WERI-Rb-1 (cell line): ENCODE data around the gene PEMT.

Experiments used
- DNase-seq: peaks from one replicate; pipeline ENCODE4 v3.0.0-alpha.2; 2020
- H3K27ac ChIP-seq: fragments of 250-450 bp; sonication (Bioruptor Pico); 2 replicates; pipeline ENCODE4 v1.5.1; 2020; ENCODE audit warnings: mild to moderate bottlenecking, moderate library complexity
- H3K27me3 ChIP-seq: fragments of 250-450 bp; sonication (Bioruptor Pico); 2 replicates; pipeline ENCODE4 v1.5.1; 2021; ENCODE audit warnings: mild to moderate bottlenecking, low read depth, moderate library complexity; ENCODE audit not compliant: insufficient read depth, severe bottlenecking
- H3K36me3 ChIP-seq: fragments of 250-450 bp; sonication (Bioruptor Pico); 2 replicates; pipeline ENCODE4 v1.5.1; 2020; ENCODE audit warnings: mild to moderate bottlenecking, moderate library complexity
- H3K4me3 ChIP-seq: 2 replicates; pipeline ENCODE4 v1.5.1; 2011; ENCODE audit warnings: low read depth, mild to moderate bottlenecking, control low read depth, low read length
- H3K9me3 ChIP-seq: fragments of 250-450 bp; sonication (Bioruptor Pico); 2 replicates; pipeline ENCODE4 v1.5.1; 2021; ENCODE audit warnings: mild to moderate bottlenecking, moderate library complexity; ENCODE audit not compliant: severe bottlenecking
- TF ChIP-seq, protein P1 (sequence below): IDR thresholded peaks from 2 replicates; pipeline ENCODE4 v1.5.1; 2011; ENCODE audit warnings: low read depth, mild to moderate bottlenecking, control low read depth, inconsistent platforms, low read length

Gene PEMT

DNA sequence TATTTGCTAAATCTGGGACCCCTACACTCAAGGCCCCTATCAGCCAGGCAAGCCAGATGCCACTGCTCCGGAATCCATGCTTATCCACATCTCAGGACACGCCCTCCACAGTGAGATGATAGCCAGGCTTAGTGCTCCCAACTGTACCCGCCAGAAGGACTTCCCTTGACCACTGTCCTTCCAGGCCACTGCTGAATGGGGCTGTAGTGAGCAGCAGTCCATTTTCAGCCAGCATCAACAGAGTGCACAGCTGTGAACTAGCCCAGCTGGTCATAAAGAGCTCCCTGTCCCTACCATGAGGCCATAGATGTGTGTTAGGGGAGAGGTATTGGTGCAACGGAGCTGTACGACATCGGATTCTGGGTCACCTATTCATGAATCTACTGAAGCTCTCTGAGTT lies 127.7 kb downstream of the PEMT start:
- no peak for DNase-seq
- Histone ChIP-seq H3K27ac (no peak overlapping the region), H3K36me3 (no peaks in the 10 kb centered on the region), H3K4me3 (no peak overlapping the region), H3K27me3 (no peaks in the 10 kb centered on the region), H3K9me3 (no peaks in the 10 kb centered on the region)
- TF ChIP-seq, protein P1, sequence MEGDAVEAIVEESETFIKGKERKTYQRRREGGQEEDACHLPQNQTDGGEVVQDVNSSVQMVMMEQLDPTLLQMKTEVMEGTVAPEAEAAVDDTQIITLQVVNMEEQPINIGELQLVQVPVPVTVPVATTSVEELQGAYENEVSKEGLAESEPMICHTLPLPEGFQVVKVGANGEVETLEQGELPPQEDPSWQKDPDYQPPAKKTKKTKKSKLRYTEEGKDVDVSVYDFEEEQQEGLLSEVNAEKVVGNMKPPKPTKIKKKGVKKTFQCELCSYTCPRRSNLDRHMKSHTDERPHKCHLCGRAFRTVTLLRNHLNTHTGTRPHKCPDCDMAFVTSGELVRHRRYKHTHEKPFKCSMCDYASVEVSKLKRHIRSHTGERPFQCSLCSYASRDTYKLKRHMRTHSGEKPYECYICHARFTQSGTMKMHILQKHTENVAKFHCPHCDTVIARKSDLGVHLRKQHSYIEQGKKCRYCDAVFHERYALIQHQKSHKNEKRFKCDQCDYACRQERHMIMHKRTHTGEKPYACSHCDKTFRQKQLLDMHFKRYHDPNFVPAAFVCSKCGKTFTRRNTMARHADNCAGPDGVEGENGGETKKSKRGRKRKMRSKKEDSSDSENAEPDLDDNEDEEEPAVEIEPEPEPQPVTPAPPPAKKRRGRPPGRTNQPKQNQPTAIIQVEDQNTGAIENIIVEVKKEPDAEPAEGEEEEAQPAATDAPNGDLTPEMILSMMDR, result no peak

DNA sequence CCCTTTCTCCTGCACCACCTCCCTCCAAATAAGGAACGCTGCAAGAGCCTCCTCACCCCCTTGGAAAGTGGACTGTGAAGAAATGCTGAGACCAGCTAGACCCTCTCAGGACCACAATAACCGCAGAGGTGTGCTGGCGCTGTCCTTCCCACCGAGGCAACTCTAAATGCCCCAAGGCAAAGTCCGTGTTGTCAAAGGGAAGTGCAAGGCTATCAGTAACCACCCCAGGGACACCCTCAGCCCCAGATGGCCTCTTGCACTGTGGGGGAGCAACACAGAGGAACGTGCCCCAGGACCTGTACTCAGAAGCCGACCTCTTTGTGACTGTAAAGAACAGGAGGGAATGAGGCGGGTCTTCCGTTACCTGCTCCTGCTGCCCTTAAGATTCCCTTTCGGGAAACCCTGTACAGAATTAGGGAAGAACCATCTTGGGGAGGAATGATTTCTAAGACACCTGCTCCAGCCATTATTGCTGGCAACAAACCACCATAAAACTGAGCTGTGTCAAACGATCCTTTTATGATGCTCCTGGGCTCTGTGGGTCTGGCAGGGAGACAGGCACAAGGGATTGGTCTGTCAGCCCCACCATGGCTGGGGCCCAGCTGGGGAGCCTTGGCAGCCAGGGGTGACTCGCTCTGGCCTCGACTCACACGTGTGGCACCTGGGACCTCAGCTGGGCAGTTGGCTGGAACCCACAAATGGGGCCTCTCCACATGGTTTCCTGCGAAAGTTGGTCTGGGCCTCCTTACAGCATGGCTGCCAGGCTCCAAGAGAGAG lies 129.3 kb downstream of the PEMT start:
- Histone ChIP-seq H3K27me3 (no peaks in the 10 kb centered on the region), H3K27ac (no peak overlapping the region), H3K9me3 (no peaks in the 10 kb centered on the region), H3K4me3 (no peak overlapping the region), H3K36me3 (no peaks in the 10 kb centered on the region)
- DNase-seq, result no peak
- TF ChIP-seq, protein P1, result no peak

DNA sequence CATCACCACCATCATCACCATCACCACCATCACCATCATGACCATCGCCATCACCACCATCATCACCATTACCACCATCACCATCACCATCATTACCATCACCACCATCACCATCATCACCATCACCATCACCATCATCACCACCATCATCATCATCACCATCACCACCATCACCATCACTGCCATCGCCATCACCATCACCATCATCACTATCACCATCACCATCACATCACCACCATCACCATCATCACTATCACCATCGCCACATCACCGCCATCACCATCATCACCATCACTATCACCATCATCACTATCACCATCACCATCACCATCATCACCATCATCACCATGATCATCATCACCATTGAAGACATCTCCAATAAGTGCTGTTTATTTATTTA lies 131.5 kb downstream of the PEMT start:
- Histone ChIP-seq H3K9me3 (no peaks in the 10 kb centered on the region), H3K4me3 (no peak overlapping the region), H3K27ac (no peak overlapping the region), H3K36me3 (no peaks in the 10 kb centered on the region), H3K27me3 (no peaks in the 10 kb centered on the region)
- DNase-seq, result no peak
- TF ChIP-seq, protein P1, result no peak

DNA sequence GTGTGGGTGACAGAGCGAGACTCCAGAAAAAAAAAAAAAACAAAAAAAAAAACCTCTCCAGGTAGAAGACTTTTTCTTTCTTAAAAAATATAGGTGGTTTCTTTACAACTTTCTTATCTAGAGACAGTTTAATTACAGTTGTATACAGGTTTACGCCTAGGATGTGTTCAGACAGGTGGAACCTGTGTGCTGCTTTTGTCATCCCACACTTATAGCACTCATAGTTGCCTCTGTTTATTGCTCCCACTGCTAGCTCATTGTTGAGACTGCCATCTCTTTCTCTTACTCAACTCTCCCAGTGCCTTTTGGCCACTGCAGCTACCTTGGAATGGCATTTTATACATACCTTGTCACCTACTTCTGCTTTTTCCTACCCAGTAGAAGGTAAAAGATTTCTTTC lies 133.8 kb downstream of the PEMT start:
- H3K27me3 ChIP-seq, result no peaks in the 10 kb centered on the region
- TF ChIP-seq, protein P1, result no peak
- no peak for DNase-seq
- no peaks in the 10 kb centered on the region for H3K36me3 ChIP-seq
- H3K4me3 ChIP-seq, result no peak overlapping the region
- H3K27ac ChIP-seq, result no peak overlapping the region
- H3K9me3 ChIP-seq, result no peaks in the 10 kb centered on the region

DNA sequence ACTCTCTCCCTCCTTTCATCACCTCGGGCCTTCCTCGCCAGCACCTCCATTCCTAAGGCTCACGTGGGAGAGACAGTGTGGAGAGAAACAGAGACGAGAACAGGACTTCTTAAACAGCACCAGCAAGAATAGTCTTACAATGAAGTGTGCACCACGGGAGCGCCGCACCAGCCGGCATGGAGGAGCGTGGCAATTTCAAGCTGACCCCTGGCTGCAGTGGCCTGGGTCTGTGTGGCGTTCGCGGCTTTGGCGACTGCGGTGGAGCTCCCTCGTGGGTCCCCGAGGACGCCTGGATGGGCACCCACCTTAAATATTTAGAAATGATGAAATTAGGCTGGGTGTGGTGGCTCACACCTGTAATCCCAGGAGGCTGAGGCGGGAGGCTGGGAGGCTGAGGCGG lies 135.3 kb downstream of the PEMT start:
- Histone ChIP-seq H3K27me3 (no peaks in the 10 kb centered on the region), H3K9me3 (no peaks in the 10 kb centered on the region), H3K27ac (no peak overlapping the region), H3K36me3 (no peaks in the 10 kb centered on the region), H3K4me3 (no peak overlapping the region)
- TF ChIP-seq, protein P1, result no peak
- no peak for DNase-seq
